LNCAP (cell line): ENCODE results near the gene ACRV1.
A peak's percentile ranks its signal among the peaks of the same experiment; 100 is the strongest.

ENCODE experiments used
- CTCF ChIP-seq: fragments of 450-650 bp; IDR thresholded peaks from 2 replicates; pipeline ENCODE4 v1.5.1; 2017; ENCODE audit warnings: mild to moderate bottlenecking

The ACRV1 gene

GRCh38 chr11:125645871-125646270, 34.8 kb downstream of the ACRV1 start:
- TF ChIP-seq CTCF = no peak

GRCh38 chr11:125638315-125638714, 42.3 kb downstream of the ACRV1 start:
- TF ChIP-seq CTCF = no peak

GRCh38 chr11:125637840-125638239, 42.8 kb downstream of the ACRV1 start:
- no peak for TF ChIP-seq CTCF

GRCh38 chr11:125627236-125627910, 53.3 kb downstream of the ACRV1 start:
- no peak for TF ChIP-seq CTCF

- TF ChIP-seq CTCF = peak; percentile 53
Observed at GRCh38 chr11:125626288-125626950, 54.2 kb downstream of the ACRV1 start.

- TF ChIP-seq CTCF = no peak
Observed at GRCh38 chr11:125625630-125626287, 54.9 kb downstream of the ACRV1 start.

- no peak for TF ChIP-seq CTCF
Observed at GRCh38 chr11:125625225-125625629, 55.4 kb downstream of the ACRV1 start.
